SK-N-SH treated with all-trans-retinoic acid at 6 μM for 48 hours (cell line): Measurements from ENCODE around the gene QRICH1.

Source experiments
- ATAC-seq: fragments of 200-7000 bp; cut with Tn5 transposase; 3 replicates; pipeline ENCODE4 v1.9.1; 2020; ENCODE audit warnings: mild to moderate bottlenecking, moderate library complexity
- ARNTL ChIP-seq: fragments of 450-650 bp; formaldehyde crosslinking; IDR thresholded peaks from 2 replicates; pipeline ENCODE4 v1.5.0; 2020; ENCODE audit warnings: low read depth, mild to moderate bottlenecking, moderate library complexity, borderline replicate concordance
- BACH2 ChIP-seq: fragments of 250-450 bp; sonication (Bioruptor Pico); IDR thresholded peaks from 2 replicates; pipeline ENCODE4 v1.9.0; 2021; ENCODE audit warnings: mild to moderate bottlenecking, borderline replicate concordance
- CSDC2 ChIP-seq: fragments of 250-450 bp; sonication (Bioruptor Pico); IDR thresholded peaks from 2 replicates; pipeline ENCODE4 v1.5.0; 2020; ENCODE audit warnings: mild to moderate bottlenecking, moderate library complexity
- ESRRG ChIP-seq: fragments of 250-450 bp; sonication (Bioruptor Pico); IDR thresholded peaks from 2 replicates; pipeline ENCODE4 v1.6.1; 2021; ENCODE audit warnings: mild to moderate bottlenecking
- GLIS3 ChIP-seq: fragments of 250-450 bp; sonication (Bioruptor Pico); IDR thresholded peaks from 2 replicates; pipeline ENCODE4 v1.5.0; 2020; ENCODE audit warnings: mild to moderate bottlenecking, moderate library complexity
- ISL1 ChIP-seq: fragments of 250-450 bp; sonication (Bioruptor Pico); IDR thresholded peaks from 2 replicates; pipeline ENCODE4 v2.1.2; 2022; ENCODE audit warnings: mild to moderate bottlenecking, moderate library complexity
- PPARA ChIP-seq: fragments of 250-450 bp; sonication (Bioruptor Pico); IDR thresholded peaks from 2 replicates; pipeline ENCODE4 v1.5.0; 2020; ENCODE audit warnings: mild to moderate bottlenecking, borderline replicate concordance
- RARB ChIP-seq: fragments of 250-450 bp; sonication (Bioruptor Pico); IDR thresholded peaks from 2 replicates; pipeline ENCODE4 v1.8.0; 2021; ENCODE audit warnings: mild to moderate bottlenecking, moderate library complexity
- SNAI2 ChIP-seq: fragments of 250-450 bp; sonication (Bioruptor Pico); IDR thresholded peaks from 2 replicates; pipeline ENCODE4 v1.5.0; 2020; ENCODE audit warnings: mild to moderate bottlenecking, moderate library complexity
- TCF4 ChIP-seq: fragments of 250-450 bp; sonication (Bioruptor Pico); IDR thresholded peaks from 2 replicates; pipeline ENCODE4 v1.8.0; 2021; ENCODE audit warnings: mild to moderate bottlenecking, moderate library complexity, borderline replicate concordance
- TOX ChIP-seq: fragments of 250-450 bp; sonication (Bioruptor Pico); IDR thresholded peaks from 2 replicates; pipeline ENCODE4 v1.8.0; 2021; ENCODE audit warnings: mild to moderate bottlenecking, moderate library complexity, borderline replicate concordance
- ZC3H10 ChIP-seq: fragments of 250-450 bp; sonication (Bioruptor Pico); IDR thresholded peaks from 2 replicates; pipeline ENCODE4 v1.5.1; 2021; ENCODE audit warnings: mild to moderate bottlenecking, moderate library complexity
- ZFP3 ChIP-seq: fragments of 250-450 bp; sonication (Bioruptor Pico); IDR thresholded peaks from 2 replicates; pipeline ENCODE4 v1.5.0; 2020; ENCODE audit warnings: mild to moderate bottlenecking, moderate library complexity
- ZFP30 ChIP-seq: fragments of 450-650 bp; formaldehyde crosslinking; IDR thresholded peaks from 2 replicates; pipeline ENCODE4 v1.5.0; 2022; ENCODE audit warnings: mild to moderate bottlenecking, moderate library complexity
- ZNF565 ChIP-seq: fragments of 450-650 bp; formaldehyde crosslinking; conservative IDR thresholded peaks from 2 replicates; pipeline ENCODE4 v1.5.0; 2020; ENCODE audit warnings: low read depth, mild to moderate bottlenecking, moderate library complexity
- ZNF70 ChIP-seq: fragments of 450-650 bp; formaldehyde crosslinking; IDR thresholded peaks from 2 replicates; pipeline ENCODE4 v1.5.0; 2020; ENCODE audit warnings: mild to moderate bottlenecking, moderate library complexity
- ZNF8 ChIP-seq: fragments of 450-650 bp; formaldehyde crosslinking; IDR thresholded peaks from 2 replicates; pipeline ENCODE4 v1.5.0; 2020; ENCODE audit warnings: mild to moderate bottlenecking, moderate library complexity
- TF ChIP-seq, protein P1 (sequence below): fragments of 250-450 bp; sonication (Bioruptor Pico); IDR thresholded peaks from 2 replicates; pipeline ENCODE4 v1.8.0; 2021; ENCODE audit warnings: low read depth, mild to moderate bottlenecking, moderate library complexity, borderline replicate concordance
- TF ChIP-seq, protein P2 (sequence below): fragments of 250-450 bp; sonication (Bioruptor Pico); IDR thresholded peaks from 2 replicates; pipeline ENCODE4 v1.5.1; 2020; ENCODE audit warnings: low read depth, mild to moderate bottlenecking, moderate library complexity
- TF ChIP-seq, protein P3 (sequence below): fragments of 250-450 bp; sonication (Bioruptor Pico); IDR thresholded peaks from 2 replicates; pipeline ENCODE4 v1.8.0; 2020; ENCODE audit warnings: mild to moderate bottlenecking, moderate library complexity, borderline replicate concordance
- TF ChIP-seq, protein P4 (sequence below): fragments of 250-450 bp; sonication (Bioruptor Pico); IDR thresholded peaks from 2 replicates; pipeline ENCODE4 v1.5.0; 2020; ENCODE audit warnings: mild to moderate bottlenecking, moderate library complexity
- TF ChIP-seq, protein P5 (sequence below): fragments of 250-450 bp; sonication (Bioruptor Pico); IDR thresholded peaks from 2 replicates; pipeline ENCODE4 v1.5.1; 2021; ENCODE audit warnings: mild to moderate bottlenecking, moderate library complexity

The QRICH1 gene

DNA sequence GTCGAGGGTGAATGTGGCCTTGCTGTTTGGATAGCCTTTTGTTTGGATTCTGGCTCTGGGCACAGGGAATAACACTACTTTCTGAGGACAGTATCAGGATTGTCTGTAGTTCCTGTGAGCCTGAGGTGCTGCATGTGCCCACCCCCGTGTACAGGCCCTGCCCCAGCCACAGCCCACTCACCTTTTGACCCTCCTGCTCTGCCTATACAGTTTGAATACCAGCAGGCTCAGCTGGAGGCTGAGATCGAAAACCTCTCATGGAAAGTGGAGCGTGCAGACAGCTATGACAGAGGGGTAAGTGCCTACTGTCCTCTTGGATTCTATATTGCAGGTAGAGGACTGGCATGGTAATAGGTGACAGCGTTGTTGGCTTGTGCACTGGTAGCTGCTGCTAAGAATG, 111.2 kb downstream of the QRICH1 start:
- no peak for ATAC-seq
- TF ChIP-seq, protein P1, sequence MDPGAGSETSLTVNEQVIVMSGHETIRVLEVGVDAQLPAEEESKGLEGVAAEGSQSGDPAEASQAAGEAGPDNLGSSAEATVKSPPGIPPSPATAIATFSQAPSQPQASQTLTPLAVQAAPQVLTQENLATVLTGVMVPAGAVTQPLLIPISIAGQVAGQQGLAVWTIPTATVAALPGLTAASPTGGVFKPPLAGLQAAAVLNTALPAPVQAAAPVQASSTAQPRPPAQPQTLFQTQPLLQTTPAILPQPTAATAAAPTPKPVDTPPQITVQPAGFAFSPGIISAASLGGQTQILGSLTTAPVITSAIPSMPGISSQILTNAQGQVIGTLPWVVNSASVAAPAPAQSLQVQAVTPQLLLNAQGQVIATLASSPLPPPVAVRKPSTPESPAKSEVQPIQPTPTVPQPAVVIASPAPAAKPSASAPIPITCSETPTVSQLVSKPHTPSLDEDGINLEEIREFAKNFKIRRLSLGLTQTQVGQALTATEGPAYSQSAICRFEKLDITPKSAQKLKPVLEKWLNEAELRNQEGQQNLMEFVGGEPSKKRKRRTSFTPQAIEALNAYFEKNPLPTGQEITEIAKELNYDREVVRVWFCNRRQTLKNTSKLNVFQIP (CRISPR knock-in tag), result no peak
- TF ChIP-seq ZC3H10 (CRISPR knock-in tag), result no peak
- TF ChIP-seq, protein P2, sequence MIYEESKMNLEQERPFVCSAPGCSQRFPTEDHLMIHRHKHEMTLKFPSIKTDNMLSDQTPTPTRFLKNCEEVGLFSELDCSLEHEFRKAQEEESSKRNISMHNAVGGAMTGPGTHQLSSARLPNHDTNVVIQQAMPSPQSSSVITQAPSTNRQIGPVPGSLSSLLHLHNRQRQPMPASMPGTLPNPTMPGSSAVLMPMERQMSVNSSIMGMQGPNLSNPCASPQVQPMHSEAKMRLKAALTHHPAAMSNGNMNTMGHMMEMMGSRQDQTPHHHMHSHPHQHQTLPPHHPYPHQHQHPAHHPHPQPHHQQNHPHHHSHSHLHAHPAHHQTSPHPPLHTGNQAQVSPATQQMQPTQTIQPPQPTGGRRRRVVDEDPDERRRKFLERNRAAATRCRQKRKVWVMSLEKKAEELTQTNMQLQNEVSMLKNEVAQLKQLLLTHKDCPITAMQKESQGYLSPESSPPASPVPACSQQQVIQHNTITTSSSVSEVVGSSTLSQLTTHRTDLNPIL (CRISPR knock-in tag), result no peak
- TF ChIP-seq ARNTL, result no peak
- TF ChIP-seq ZNF565 (CRISPR knock-in tag), result no peak
- no peak for TF ChIP-seq ZFP30 (CRISPR knock-in tag)
- TF ChIP-seq ZNF70 (CRISPR knock-in tag), result no peak
- no peak for TF ChIP-seq PPARA (CRISPR knock-in tag)
- no peak for TF ChIP-seq ESRRG (CRISPR knock-in tag)
- no peak for TF ChIP-seq RARB (CRISPR knock-in tag)
- TF ChIP-seq, protein P3, sequence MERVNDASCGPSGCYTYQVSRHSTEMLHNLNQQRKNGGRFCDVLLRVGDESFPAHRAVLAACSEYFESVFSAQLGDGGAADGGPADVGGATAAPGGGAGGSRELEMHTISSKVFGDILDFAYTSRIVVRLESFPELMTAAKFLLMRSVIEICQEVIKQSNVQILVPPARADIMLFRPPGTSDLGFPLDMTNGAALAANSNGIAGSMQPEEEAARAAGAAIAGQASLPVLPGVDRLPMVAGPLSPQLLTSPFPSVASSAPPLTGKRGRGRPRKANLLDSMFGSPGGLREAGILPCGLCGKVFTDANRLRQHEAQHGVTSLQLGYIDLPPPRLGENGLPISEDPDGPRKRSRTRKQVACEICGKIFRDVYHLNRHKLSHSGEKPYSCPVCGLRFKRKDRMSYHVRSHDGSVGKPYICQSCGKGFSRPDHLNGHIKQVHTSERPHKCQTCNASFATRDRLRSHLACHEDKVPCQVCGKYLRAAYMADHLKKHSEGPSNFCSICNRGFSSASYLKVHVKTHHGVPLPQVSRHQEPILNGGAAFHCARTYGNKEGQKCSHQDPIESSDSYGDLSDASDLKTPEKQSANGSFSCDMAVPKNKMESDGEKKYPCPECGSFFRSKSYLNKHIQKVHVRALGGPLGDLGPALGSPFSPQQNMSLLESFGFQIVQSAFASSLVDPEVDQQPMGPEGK (CRISPR knock-in tag), result no peak
- TF ChIP-seq, protein P4, sequence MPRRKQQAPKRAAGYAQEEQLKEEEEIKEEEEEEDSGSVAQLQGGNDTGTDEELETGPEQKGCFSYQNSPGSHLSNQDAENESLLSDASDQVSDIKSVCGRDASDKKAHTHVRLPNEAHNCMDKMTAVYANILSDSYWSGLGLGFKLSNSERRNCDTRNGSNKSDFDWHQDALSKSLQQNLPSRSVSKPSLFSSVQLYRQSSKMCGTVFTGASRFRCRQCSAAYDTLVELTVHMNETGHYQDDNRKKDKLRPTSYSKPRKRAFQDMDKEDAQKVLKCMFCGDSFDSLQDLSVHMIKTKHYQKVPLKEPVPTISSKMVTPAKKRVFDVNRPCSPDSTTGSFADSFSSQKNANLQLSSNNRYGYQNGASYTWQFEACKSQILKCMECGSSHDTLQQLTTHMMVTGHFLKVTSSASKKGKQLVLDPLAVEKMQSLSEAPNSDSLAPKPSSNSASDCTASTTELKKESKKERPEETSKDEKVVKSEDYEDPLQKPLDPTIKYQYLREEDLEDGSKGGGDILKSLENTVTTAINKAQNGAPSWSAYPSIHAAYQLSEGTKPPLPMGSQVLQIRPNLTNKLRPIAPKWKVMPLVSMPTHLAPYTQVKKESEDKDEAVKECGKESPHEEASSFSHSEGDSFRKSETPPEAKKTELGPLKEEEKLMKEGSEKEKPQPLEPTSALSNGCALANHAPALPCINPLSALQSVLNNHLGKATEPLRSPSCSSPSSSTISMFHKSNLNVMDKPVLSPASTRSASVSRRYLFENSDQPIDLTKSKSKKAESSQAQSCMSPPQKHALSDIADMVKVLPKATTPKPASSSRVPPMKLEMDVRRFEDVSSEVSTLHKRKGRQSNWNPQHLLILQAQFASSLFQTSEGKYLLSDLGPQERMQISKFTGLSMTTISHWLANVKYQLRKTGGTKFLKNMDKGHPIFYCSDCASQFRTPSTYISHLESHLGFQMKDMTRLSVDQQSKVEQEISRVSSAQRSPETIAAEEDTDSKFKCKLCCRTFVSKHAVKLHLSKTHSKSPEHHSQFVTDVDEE (CRISPR knock-in tag), result no peak
- no peak for TF ChIP-seq TCF4 (CRISPR knock-in tag)
- TF ChIP-seq, protein P5, sequence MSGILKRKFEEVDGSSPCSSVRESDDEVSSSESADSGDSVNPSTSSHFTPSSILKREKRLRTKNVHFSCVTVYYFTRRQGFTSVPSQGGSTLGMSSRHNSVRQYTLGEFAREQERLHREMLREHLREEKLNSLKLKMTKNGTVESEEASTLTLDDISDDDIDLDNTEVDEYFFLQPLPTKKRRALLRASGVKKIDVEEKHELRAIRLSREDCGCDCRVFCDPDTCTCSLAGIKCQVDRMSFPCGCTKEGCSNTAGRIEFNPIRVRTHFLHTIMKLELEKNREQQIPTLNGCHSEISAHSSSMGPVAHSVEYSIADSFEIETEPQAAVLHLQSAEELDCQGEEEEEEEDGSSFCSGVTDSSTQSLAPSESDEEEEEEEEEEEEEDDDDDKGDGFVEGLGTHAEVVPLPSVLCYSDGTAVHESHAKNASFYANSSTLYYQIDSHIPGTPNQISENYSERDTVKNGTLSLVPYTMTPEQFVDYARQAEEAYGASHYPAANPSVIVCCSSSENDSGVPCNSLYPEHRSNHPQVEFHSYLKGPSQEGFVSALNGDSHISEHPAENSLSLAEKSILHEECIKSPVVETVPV (CRISPR knock-in tag), result no peak
- TF ChIP-seq BACH2 (CRISPR knock-in tag), result no peak
- no peak for TF ChIP-seq ZFP3 (CRISPR knock-in tag)
- TF ChIP-seq GLIS3 (CRISPR knock-in tag), result no peak

DNA sequence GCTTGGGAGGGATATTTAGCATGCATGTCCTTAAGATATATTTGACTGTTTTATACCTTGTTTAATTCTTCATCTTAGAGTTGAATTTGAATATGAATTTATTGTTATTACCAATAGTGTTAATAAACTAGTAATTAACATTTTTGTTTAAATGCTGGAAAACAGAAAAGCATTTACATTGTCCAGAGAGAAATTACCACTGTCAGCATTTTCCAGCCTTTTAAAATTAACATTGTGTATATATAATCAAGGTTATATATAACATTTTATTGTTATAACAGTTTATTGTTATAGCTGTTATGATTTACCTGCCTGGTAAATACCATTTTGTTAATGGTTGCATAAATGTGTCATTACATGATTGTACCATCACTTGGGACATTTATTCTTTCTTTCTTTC, 111.9 kb downstream of the QRICH1 start:
- no peak for TF ChIP-seq CSDC2 (CRISPR knock-in tag)
- TF ChIP-seq, protein P1 (CRISPR knock-in tag), result no peak
- no peak for TF ChIP-seq ISL1 (CRISPR knock-in tag)
- TF ChIP-seq, all 23 proteins: peak for 0

DNA sequence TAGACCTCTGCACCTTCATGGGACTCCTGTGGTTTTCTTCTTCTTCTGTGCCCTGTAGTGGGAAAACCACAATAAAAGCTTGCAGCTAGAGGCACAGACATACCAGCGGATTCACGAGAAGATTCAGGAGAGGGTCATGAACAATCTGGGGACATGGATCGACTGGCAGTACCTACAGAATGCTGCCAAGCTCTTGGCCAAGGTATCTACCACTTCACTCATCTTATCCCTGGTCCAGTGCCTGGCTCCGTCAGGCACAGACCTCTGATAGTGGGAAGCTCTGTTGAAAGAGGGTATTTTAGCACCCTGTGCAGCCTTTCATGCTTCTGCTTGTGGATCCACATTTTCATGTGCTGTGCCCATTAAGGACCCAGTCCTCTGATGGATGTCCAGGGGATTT, 113.6 kb downstream of the QRICH1 start:
- ATAC-seq, result no peak
- TF ChIP-seq ZFP30 (CRISPR knock-in tag) (no peak), TCF4 (CRISPR knock-in tag) (no peak), PPARA (CRISPR knock-in tag) (no peak), SNAI2 (no peak), TOX (no peak), ISL1 (CRISPR knock-in tag) (no peak), ARNTL (no peak), ZFP3 (CRISPR knock-in tag) (no peak), BACH2 (CRISPR knock-in tag) (no peak), ZNF8 (no peak)
- TF ChIP-seq, protein P5 (CRISPR knock-in tag), result no peak
- TF ChIP-seq, protein P1 (CRISPR knock-in tag), result no peak

More for the DNA sequence above, 111.9 kb downstream of the QRICH1 start:
- no peak for ATAC-seq
